ENCODE results near the gene ATRX.

DNA sequence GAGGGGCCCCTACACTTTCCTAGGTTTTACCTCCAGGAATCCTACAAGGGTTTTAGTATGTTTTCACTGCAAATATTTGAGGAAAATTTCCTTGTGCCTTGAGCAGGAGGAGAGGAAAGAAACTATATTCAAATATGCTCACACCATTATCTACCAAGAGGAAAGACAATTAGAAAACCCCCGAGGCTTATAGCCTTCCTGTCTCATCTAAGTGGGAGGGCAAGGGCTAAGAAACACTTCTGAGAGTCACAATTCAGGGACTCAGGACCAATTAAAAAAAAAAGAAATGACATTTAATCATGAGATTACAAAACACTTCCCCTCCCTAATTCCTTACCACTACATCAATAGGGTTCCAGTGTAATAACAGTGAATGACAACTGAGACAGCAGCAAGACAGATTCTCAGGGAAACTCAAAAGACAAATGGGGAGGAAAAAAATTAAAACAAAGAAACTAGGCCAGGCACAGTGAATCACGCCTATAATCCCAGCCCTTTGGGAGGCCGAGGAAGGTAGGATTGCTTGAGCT lies 45.6 kb downstream of the ATRX start:
- TF ChIP-seq, protein P1, sequence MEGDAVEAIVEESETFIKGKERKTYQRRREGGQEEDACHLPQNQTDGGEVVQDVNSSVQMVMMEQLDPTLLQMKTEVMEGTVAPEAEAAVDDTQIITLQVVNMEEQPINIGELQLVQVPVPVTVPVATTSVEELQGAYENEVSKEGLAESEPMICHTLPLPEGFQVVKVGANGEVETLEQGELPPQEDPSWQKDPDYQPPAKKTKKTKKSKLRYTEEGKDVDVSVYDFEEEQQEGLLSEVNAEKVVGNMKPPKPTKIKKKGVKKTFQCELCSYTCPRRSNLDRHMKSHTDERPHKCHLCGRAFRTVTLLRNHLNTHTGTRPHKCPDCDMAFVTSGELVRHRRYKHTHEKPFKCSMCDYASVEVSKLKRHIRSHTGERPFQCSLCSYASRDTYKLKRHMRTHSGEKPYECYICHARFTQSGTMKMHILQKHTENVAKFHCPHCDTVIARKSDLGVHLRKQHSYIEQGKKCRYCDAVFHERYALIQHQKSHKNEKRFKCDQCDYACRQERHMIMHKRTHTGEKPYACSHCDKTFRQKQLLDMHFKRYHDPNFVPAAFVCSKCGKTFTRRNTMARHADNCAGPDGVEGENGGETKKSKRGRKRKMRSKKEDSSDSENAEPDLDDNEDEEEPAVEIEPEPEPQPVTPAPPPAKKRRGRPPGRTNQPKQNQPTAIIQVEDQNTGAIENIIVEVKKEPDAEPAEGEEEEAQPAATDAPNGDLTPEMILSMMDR (IDR thresholded peaks at IDR 0.05; ENCODE audit: low read length), result no peak
- no peak for TF ChIP-seq EZH2 (IDR thresholded peaks at IDR 0.05; ENCODE audit: borderline replicate concordance, low read length)

All from OCI-LY1 (cell line).